GM12878 (cell line): Measurements from ENCODE around the gene CD248. TPM values are rescaled to one million over a fixed set of nuclear protein-coding genes. Genes with fewer than 3 reads are reported as not detected.

Experiments used
- ATAC-seq: fragments of 200-7000 bp; cut with Tn5 transposase; 3 replicates; pipeline ENCODE4 v1.9.1; 2020; ENCODE audit warnings: mild to moderate bottlenecking, moderate library complexity
- BruUV-seq: library from RNA; stranded (reverse); fragments of 400-500 nt; replicated peaks from 2 replicates; lab custom pipeline; 2021; lab: Mats Ljungman, UMichigan
- CTCF ChIA-PET: fragments of 300-600 bp; sonication (Branson Sonifier 250); formaldehyde crosslinking; extraction: SDS; loops from one replicate; lab custom pipeline; 2021; ENCODE audit warnings: inconsistent platforms; lab: Yijun Ruan, JAX
- POLR2A ChIA-PET: fragments of 350-600 bp; formaldehyde crosslinking; extraction: SDS; loops from one replicate; lab custom pipeline; 2021; ENCODE audit warnings: inconsistent platforms; lab: Charles Lee
- RAD21 ChIA-PET: fragments of 300-600 bp; sonication (Branson Sonifier 250); formaldehyde crosslinking; loops from one replicate; lab custom pipeline; 2023; ENCODE audit warnings: antibody characterized with exemption; ENCODE audit not compliant: unreplicated experiment; lab: Charles Lee
- SMC1A ChIA-PET: fragments of 300-600 bp; sonication (Branson Sonifier 250); formaldehyde crosslinking; loops from one replicate; lab custom pipeline; 2023; ENCODE audit not compliant: unreplicated experiment, uncharacterized antibody; lab: Charles Lee
- DNase-seq: peaks from one replicate; pipeline ENCODE4 v3.0.0-alpha.2; 2011; ENCODE audit warnings: low read depth, low spot score
- FAIRE-seq: peaks from 3 replicates; lab custom pipeline; 2011; peaks lifted over from hg19 to GRCh38; lab: Jason Lieb, UNC
- H2AFZ ChIP-seq: 2 replicates; pipeline ENCODE4 v1.6.0; 2011; ENCODE audit warnings: low read depth, low read length, control low read depth; ENCODE audit not compliant: control insufficient read depth
- H3K27ac ChIP-seq: 2 replicates; pipeline ENCODE4 v1.5.1; 2011; ENCODE audit warnings: control low read depth; ENCODE audit not compliant: control insufficient read depth, insufficient read depth
- H3K27me3 ChIP-seq, 2 experiments: replicated peaks in 1 of 2; 2 replicates each; pipeline versions ENCODE4 v1.6.0 to v1.6.1; 2011; ENCODE audit warnings: low read length in 1 of 2; ENCODE audit not compliant: control insufficient read depth in 2 of 2, insufficient read depth in 2 of 2
- H3K36me3 ChIP-seq, 2 experiments: 2 replicates each; pipeline ENCODE4 v1.5.1; 2011; ENCODE audit warnings: low read length in 1 of 2; ENCODE audit not compliant: control insufficient read depth in 2 of 2, insufficient read depth in 2 of 2
- H3K4me1 ChIP-seq: 2 replicates; pipeline ENCODE4 v1.6.1; 2011; ENCODE audit warnings: mild to moderate bottlenecking, low read length, moderate library complexity, mixed read lengths; ENCODE audit not compliant: control insufficient read depth, insufficient read depth
- H3K4me2 ChIP-seq: 2 replicates; pipeline ENCODE4 v1.6.0; 2011; ENCODE audit warnings: control low read depth; ENCODE audit not compliant: control insufficient read depth, insufficient read depth
- H3K4me3 ChIP-seq: fragments of 200-600 bp; sonication (generic); 2 replicates; pipeline ENCODE4 v1.5.1; 2016
- H3K79me2 ChIP-seq: 2 replicates; pipeline ENCODE4 v1.6.0; 2011; ENCODE audit warnings: low read length; ENCODE audit not compliant: control insufficient read depth, insufficient read depth
- H3K9ac ChIP-seq: 2 replicates; pipeline ENCODE4 v1.8.0; 2011; ENCODE audit warnings: low read length, control low read depth, mixed read lengths; ENCODE audit not compliant: control insufficient read depth, insufficient read depth
- H3K9me3 ChIP-seq: replicated peaks from 3 replicates; pipeline ENCODE4 v1.5.1; 2011; ENCODE audit warnings: mild to moderate bottlenecking, low read length; ENCODE audit not compliant: control insufficient read depth, insufficient read depth
- H4K20me1 ChIP-seq: 2 replicates; pipeline ENCODE4 v1.6.0; 2011; ENCODE audit not compliant: control insufficient read depth, insufficient read depth
- E2F4 ChIP-seq: IDR thresholded peaks from 2 replicates; pipeline ENCODE4 v1.6.1; 2012; ENCODE audit warnings: low read depth, low read length, improper control_type of control experiment
- EGR1 ChIP-seq, 2 experiments: IDR thresholded peaks; 1 replicate in 1 of 2; 2 replicates in 1 of 2; pipeline ENCODE4 v1.6.1; 2011 to 2012; ENCODE audit warnings: low read depth in 2 of 2, low read length in 2 of 2, borderline replicate concordance in 1 of 2, mild to moderate bottlenecking in 1 of 2, moderate library complexity in 1 of 2
- ETV6 ChIP-seq, 2 experiments: fragments of 450-650 bp in 1 of 2; IDR thresholded peaks in 1 of 2; conservative IDR thresholded peaks in 1 of 2; 2 replicates each; pipeline ENCODE4 v1.6.1; 2014; ENCODE audit warnings: antibody characterized with exemption in 1 of 2, borderline replicate concordance in 1 of 2, low read depth in 1 of 2, mild to moderate bottlenecking in 1 of 2, moderate library complexity in 1 of 2
- FOS ChIP-seq: IDR thresholded peaks from 3 replicates; pipeline ENCODE4 v1.6.1; 2011; ENCODE audit warnings: borderline replicate concordance; ENCODE audit not compliant: insufficient read length; ENCODE audit errors: extremely low read depth
- MYC ChIP-seq: IDR thresholded peaks from 2 replicates; pipeline ENCODE4 v1.6.1; 2011; ENCODE audit warnings: mild to moderate bottlenecking, low read length, moderate library complexity, inconsistent platforms; ENCODE audit not compliant: insufficient read depth, insufficient replicate concordance, insufficient read length, severe bottlenecking
- NFYA ChIP-seq: IDR thresholded peaks from 2 replicates; pipeline ENCODE4 v1.6.1; 2011; ENCODE audit warnings: low read depth, mild to moderate bottlenecking, low read length, improper control_type of control experiment, borderline replicate concordance
- PRDM15 ChIP-seq: fragments of 450-650 bp; formaldehyde crosslinking; IDR thresholded peaks from 2 replicates; pipeline ENCODE4 v1.4.0; 2020; ENCODE audit warnings: mild to moderate bottlenecking, moderate library complexity
- RAD21 ChIP-seq: IDR thresholded peaks from 2 replicates; pipeline ENCODE4 v1.6.1; 2011; ENCODE audit warnings: mild to moderate bottlenecking, low read depth, low read length, moderate library complexity; ENCODE audit not compliant: insufficient read depth
- TARDBP ChIP-seq: IDR thresholded peaks from 2 replicates; pipeline ENCODE4 v1.6.1; 2016; ENCODE audit warnings: borderline replicate concordance
- TCF3 ChIP-seq: IDR thresholded peaks from 2 replicates; pipeline ENCODE4 v1.6.1; 2012; ENCODE audit warnings: low read depth, mild to moderate bottlenecking, low read length, borderline replicate concordance; ENCODE audit not compliant: insufficient read depth
- ZNF384 ChIP-seq: IDR thresholded peaks from 2 replicates; pipeline ENCODE4 v1.6.1; 2012; ENCODE audit warnings: low read depth, mild to moderate bottlenecking, low read length, improper control_type of control experiment, borderline replicate concordance
- WGBS: methylation state at CpG from one replicate; pipeline ENCODE4 v1.1.6; 2016; ENCODE audit warnings: low lambda C conversion rate; ENCODE audit not compliant: insufficient replicate concordance, insufficient coverage; ENCODE audit errors: missing lambda C conversion rate; 5-methylcytosine and 5-hydroxymethylcytosine counted together
- in situ Hi-C: fragments of 300-500 bp; cut with MboI; formaldehyde crosslinking; loops from 9 replicates; pipeline ENCODE4 v1.14.3; 2018; ENCODE audit warnings: mixed read lengths
- intact Hi-C: fragments of 100-400 bp; cut with micrococcal nuclease; formaldehyde crosslinking; loops from one replicate; pipeline ENCODE4 v1.14.2; 2022; ENCODE audit not compliant: unreplicated experiment
- polyA plus RNA-seq, 11 experiments: library from polyadenylated mRNA; depleted of rRNA in 4 of 11; unstranded in 6 of 11; stranded (reverse) in 5 of 11; fragments of >200 nt; fragmentation: Nextera tagmentation in 4 of 11; fragmentation: Illumina TruSeq in 1 of 11; extraction: Ambion mirVana in 4 of 11; extraction: Trizol in 1 of 11; gene quantifications; 1 replicate in 1 of 11; 2 replicates in 10 of 11; pipeline versions ENCODE4 v1.2.1 to v1.2.3, GENCODE V29; 2011 to 2016; ENCODE audit warnings: inconsistent platforms in 2 of 11, missing spikeins in 2 of 11, low read depth in 1 of 11
- total RNA-seq, 4 experiments: library from RNA; depleted of rRNA in 3 of 4; stranded (reverse); fragments of >200 nt in 3 of 4; fragmentation: Illumina TruSeq in 1 of 4; extraction: Trizol in 1 of 4; gene quantifications; 2 replicates each; pipeline versions ENCODE4 v1.2.1 to v1.2.3, GENCODE V29; 2013 to 2021
- TF ChIP-seq, protein P1 (sequence below): fragments of 150-350 bp; IDR thresholded peaks from 2 replicates; pipeline ENCODE4 v1.6.1; 2014; ENCODE audit warnings: mild to moderate bottlenecking, low read depth, low read length

The CD248 gene
- total and polyA plus RNA-seq, 10 of the 15 experiments (the other 5 are each of a cell fraction or from before 2014, with no cell fraction given) = 0.10 to 0.21 (median 0.20) TPM; not detected in 7

DNA sequence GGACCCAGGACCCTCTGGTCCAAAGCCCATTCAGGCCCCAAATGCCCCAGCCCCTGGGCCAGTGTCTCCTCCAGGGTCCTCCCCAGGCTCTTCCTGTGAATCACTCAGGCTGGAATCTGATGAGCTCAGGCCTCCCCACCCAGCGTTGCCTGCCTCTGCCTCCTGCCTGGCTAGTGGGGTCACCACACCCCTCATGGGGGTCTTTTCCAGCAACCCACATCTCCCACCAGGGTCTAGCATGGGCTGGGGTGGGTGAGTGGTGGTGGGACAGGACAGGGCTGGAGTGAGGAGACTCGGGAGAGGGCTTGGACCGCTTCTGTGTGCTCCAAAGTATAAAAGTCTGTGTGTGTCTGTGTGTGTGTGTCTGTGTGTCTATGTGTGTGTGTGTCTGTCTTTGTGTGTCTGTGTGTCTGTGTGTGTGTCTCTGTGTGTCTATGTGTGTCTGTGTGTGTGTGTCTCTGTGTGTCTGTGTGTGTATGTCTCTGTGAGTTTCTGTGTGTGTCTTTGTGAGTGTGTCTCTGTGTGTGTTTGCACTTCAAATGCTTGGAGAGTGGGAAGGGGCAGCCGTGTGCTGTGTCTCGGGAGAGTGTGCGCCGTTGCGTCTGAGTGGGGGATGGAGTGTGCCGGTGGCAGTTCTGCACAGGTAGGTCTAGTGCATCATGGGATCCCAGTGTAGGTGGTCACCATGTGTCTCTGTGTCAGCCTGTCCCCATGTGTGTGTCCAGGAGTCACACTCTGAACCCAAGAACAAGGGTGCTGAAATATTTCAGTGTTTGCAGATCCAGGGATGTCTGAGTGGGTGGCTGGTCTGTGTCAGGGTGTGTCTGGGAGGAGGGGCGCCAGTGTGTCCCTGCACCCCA is 10.6 kb upstream of the CD248 start:
- Histone ChIP-seq H3K9me3 (no peaks in the 10 kb centered on the region), H3K9ac (no peak overlapping the region), H3K4me2 (no peak overlapping the region), H3K27ac (no peak overlapping the region), H3K4me3 (no peak overlapping the region), H4K20me1 (no peaks in the 10 kb centered on the region), H3K79me2 (no peaks in the 10 kb centered on the region), H3K27me3 (no peaks in the 10 kb centered on the region; a peak in 1 of 4 replicates), H3K36me3 (no peaks in the 10 kb centered on the region), H2AFZ (no peak overlapping the region), H3K4me1 (peaks cover 10% of the 10 kb centered on the region; the same call in 1 of the 2 replicates)
- DNase-seq = no peak
- ChIA-PET CTCF (interaction anchor here (1.5 to 3.8 kb wide), 2 partner anchors 10 to 15 kb away, joined by 6 to 34 read pairs; partner anchors contain the start of gene CD248), RAD21 (interaction anchor here (1.0 kb wide), 2 partner anchors 14 to 16 kb away, joined by 3 to 4 read pairs; no protein-coding TSS in a partner anchor), SMC1A (interaction anchor here (3.4 kb wide), 1 partner anchor 15 kb away, joined by 12 read pairs; no protein-coding TSS in a partner anchor), POLR2A (interaction anchor here (0.7 kb wide), 1 partner anchor 16 kb away, joined by 3 read pairs; no protein-coding TSS in a partner anchor)
- in situ Hi-C loops = no loop called here
- intact Hi-C loops = loop anchor here (1.0 to 2.0 kb wide), 2 partner anchors 15 to 105 kb away; no protein-coding TSS in a partner anchor
- BruUV-seq = no TSS peak
- WGBS = 63% methylated on average over 10 of the region's 10 CpGs
- FAIRE-seq = peak; percentile 35
- ATAC-seq = no peak
- TF ChIP-seq NFYA (no peak), ZNF384 (no peak), TARDBP (no peak), ETV6 (conservative IDR thresholded peaks at IDR 0.05 in 1 of 2, IDR thresholded peaks at IDR 0.05 in 1 of 2; ENCODE audit: borderline replicate concordance in 1 of 2, low read depth in 1 of 2) (no peak), RAD21 (no peak), TCF3 (no peak), MYC (no peak), E2F4 (no peak), FOS (no peak), PRDM15 (CRISPR knock-in tag) (no peak), EGR1 (IDR thresholded peaks at IDR 0.05; ENCODE audit: borderline replicate concordance in 1 of 2, low read depth in 2 of 2, low read length in 2 of 2) (no peak)
- TF ChIP-seq, protein P1, sequence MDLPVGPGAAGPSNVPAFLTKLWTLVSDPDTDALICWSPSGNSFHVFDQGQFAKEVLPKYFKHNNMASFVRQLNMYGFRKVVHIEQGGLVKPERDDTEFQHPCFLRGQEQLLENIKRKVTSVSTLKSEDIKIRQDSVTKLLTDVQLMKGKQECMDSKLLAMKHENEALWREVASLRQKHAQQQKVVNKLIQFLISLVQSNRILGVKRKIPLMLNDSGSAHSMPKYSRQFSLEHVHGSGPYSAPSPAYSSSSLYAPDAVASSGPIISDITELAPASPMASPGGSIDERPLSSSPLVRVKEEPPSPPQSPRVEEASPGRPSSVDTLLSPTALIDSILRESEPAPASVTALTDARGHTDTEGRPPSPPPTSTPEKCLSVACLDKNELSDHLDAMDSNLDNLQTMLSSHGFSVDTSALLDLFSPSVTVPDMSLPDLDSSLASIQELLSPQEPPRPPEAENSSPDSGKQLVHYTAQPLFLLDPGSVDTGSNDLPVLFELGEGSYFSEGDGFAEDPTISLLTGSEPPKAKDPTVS = no peak
